ENCODE results near the gene HINT1.
A peak's percentile ranks its signal among the peaks of the same experiment; 100 is the strongest.
"Not testable (repeated sequence)": the region's sequence is repeated elsewhere in the genome, so short reads cannot be mapped to it uniquely, and the experiment has no call there.

The HINT1 gene

GRCh38 chr5:131165119-131165727 is at the start of gene HINT1:
TSS of gene HINT1 (minus strand) at chr5:131165256. CDS start at chr5:131165205, 51 bp downstream.
- DNase-seq (ENCODE audit: low read depth), result peak; percentile 80

DNA sequence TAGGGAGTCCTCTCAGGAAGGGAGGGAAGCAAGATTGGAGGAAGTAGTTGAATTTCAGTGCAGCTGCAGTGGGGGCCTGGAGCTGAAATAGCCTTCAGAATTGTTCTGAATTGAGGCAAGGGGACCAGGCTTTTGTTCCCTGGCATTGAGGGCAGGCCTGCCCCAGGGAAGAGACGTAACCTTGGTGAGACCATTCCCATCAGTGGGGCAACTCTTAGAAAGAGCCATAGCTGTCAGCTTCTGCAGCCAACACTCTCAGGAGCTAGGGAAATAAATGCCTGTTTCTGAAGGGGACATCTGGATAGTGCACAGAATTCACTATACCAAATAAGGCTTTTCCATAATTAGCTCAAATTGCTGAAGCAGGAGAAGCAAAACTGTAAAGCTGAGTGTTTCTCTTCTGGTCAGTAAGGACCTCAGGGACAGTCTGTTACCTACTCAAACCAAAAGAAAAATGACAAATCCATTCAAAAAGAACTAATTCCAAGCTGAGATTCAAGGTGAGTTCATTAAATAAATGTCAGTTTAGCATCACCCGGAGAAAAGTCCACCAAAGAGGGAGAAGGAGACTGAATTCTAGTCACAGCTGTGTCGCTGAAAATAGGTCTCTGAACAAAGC is 49.7 kb upstream of the HINT1 start:
- DNase-seq (ENCODE audit: low read depth), result no peak

DNA sequence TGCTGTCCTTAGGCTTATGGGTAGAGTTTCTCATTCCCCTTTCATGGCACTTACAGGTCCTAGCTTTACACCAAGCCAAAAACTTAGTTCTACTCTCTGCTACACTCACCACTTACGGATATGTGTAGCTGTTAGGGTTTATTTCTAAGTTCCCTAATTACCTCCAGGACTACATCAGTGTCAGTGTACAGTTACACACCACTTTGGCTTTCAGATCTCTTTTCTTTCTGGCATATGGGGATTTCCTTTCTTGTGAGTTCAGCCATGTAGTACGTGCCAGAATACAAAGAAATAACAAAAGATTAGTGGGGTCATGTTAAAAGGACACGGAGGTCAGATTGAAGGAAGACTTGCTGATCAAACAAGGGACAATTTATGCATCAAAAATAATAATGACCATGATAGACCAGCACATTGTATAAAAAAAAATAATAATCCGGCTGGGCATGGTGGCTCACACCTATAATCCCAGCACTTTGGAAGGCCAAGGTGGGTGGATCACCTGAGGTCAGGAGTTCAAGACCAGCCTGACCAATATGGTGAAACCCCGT is 47.5 kb upstream of the HINT1 start:
- DNase-seq (ENCODE audit: low read depth), result no peak

- no peak for DNase-seq (ENCODE audit: low read depth)
Observed at GRCh38 chr5:131211669-131212068, 46.6 kb upstream of the HINT1 start.

DNA sequence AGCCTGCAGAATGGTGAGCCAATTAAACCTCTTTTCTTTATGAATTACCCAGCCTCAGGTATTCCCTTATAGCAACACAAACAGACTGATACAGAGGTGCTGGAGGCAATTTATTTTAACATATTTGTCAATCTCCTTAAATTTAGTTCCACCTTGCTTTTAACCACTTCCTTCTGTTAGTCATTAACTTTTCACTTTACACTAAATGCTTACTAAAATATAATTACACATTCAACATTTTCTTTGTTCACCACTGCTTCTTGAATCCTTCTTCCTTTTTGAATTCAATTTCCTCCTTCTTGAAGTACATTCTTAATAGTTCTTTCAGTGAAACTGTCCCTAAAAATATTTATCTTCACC is 45.1 kb upstream of the HINT1 start:
- no peak for DNase-seq (ENCODE audit: low read depth)

DNA sequence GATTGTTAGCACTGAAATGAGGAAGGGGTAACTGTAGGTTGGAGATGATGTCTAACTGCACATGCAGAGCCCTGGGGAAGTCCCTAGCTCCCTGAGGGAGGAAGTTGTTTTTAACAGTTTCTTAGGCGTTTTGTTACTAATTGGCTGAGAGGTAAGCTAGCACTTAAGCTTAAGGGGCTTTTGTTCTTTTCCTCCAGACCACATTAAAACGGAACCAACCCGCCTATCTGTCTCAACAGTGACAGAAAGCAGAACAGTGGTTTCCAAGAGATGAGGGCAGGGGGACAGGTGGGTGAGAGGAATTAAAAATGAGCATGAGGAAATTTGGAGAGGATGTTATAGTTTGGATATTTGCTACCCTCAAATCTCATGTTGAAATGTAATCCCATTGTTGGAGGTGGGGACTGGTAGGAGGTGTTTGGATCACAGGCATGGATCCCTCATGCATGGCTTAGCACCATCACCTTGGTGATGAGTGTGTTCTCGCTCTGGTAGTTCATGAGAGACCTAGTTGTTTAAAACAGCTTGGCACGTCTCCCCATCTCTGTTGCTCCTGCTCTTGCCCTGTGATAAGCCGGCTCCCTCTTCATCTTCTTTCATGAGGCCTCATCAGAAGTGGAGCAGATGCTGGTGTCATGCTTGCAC is 44.6 kb upstream of the HINT1 start:
- DNase-seq (ENCODE audit: low read depth), result no peak

DNA sequence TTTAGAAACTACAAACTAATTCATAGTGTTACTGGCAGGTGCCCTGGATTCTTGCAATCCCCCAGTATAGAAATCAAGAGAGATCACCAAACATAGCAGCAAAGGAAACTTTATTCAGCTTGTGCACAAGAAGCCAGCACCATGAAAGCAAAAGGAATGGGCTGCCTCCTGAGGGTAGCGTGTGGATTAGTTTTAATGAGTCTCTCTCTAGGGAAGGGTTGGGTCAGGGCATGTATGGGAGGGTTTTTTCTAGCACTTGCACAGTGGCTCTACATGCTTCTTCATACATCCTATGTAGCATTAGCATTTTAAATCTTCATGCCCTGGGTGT is 44.1 kb upstream of the HINT1 start:
- DNase-seq (ENCODE audit: low read depth), result no peak

DNA sequence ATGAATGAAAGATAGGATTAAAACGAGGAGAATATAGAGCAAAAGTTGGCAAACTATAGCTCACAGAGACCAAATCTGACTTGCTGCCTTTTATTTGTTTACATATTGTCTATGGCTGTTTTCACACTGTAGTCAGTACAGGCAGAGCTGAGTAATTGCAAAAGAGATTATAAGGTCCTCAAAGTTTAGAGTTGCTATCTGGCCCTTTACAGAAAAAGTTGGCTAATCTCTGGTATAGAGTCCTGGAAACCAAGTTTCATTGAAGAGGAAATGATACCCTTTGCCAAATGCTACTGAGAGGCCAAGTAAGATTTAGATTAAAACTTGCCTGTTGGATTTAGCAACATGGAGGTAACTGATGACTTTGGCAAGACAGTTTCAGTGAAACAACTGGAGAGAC is 41.7 kb upstream of the HINT1 start:
- no peak for DNase-seq (ENCODE audit: low read depth)

DNA sequence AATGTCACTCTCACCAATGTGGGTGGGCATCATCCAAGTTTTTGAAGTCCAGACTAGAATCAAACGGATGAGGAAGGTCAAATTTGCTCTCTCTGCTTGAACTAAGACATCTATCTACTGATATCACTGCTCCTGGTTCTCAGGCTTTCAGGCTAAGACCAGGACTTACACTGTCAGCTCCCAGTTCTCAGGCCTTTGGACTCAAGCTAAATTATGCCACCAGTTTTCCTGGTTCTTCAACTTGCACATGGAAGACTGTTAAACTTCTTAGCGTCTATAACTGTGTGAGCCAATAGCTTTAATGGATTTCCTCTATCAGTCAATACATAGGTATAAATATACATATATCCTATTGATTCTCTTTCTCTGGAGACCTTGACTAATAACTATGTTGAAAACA is 41.0 kb upstream of the HINT1 start:
- no peak for DNase-seq (ENCODE audit: low read depth)

DNA sequence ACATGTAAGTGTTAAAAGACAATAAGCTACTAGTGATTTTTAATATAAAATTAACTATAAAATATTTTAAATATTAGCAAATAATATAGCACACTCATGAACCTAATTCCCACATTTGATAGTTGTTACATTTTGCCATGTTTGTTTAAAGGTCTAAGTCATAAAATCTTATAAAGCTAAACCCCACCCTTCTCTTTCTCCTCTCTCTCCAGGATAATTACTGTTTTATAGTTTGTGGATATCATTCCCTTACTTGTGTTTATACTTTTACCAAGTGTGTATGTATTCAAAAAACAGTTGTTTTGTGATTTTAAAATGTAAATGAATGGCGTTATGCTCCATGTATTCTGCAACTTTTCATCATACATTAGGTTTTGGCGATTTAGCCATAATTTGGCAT is 39.9 kb upstream of the HINT1 start:
- no peak for DNase-seq (ENCODE audit: low read depth)

- DNase-seq (ENCODE audit: low read depth), result no peak
Observed at GRCh38 chr5:131200560-131200959, 35.5 kb upstream of the HINT1 start.

- no peak for DNase-seq (ENCODE audit: low read depth)
Observed at GRCh38 chr5:131198625-131199024, 33.6 kb upstream of the HINT1 start.

- DNase-seq (ENCODE audit: low read depth), result no peak
Observed at GRCh38 chr5:131196331-131196730, 31.3 kb upstream of the HINT1 start.

GRCh38 chr5:131195696-131196095 is 30.6 kb upstream of the HINT1 start:
- no peak for DNase-seq (ENCODE audit: low read depth)

- no peak for DNase-seq (ENCODE audit: low read depth)
Observed at GRCh38 chr5:131194725-131195124, 29.7 kb upstream of the HINT1 start.

DNA sequence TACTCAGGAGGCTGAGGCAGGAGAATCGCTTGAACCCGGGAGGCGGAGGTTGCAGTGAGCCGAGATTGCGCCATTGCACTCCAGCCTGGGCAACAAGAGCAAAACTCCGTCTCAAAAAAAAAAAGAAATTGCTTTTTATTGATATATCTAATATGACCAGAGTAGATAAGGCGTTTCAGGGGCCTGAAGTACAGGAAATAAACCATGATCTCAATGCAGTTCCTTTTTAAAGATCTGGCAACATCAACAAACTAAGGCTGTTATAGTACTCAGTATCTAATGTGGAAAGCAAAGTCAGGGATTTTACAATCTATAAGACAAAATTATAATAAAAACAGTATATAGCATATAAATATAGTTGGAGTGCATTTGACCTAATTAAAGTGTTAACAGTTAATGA is 28.8 kb upstream of the HINT1 start:
- not testable (repeated sequence) for DNase-seq (ENCODE audit: low read depth)

GRCh38 chr5:131193106-131193505 is 28.1 kb upstream of the HINT1 start:
- DNase-seq (ENCODE audit: low read depth), result no peak

GRCh38 chr5:131186561-131187256 is 21.7 kb upstream of the HINT1 start:
- no peak for DNase-seq (ENCODE audit: low read depth)

DNA sequence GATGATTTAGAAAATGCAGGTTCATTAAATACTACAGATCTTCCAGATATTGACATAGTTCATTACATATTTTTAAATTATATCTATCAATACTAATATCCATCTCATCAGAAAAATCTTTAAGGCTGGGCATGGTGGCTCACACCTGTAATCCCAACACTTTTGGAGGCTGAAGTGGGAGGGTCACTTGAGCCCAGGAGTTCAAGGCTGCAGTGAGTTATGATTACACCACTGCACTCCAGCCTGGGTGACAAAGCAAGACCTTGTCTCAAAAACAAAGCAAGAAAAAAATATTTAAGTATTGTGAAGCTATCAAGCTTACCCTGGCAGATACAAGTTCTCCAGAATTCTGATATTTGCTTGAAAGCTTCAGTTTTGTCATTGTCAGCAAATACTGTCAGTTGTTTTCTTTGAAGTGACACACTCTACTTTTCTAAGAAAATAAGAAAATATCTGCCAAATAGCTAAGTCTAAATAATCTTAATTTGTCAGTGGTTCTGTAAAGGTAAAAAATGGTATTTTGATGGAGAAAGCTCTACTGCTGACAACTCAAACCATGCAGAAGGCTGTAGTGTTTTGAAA is 20.6 kb upstream of the HINT1 start:
- no peak for DNase-seq (ENCODE audit: low read depth)

- no peak for DNase-seq (ENCODE audit: low read depth)
Observed at GRCh38 chr5:131182839-131183238, 17.8 kb upstream of the HINT1 start.

DNA sequence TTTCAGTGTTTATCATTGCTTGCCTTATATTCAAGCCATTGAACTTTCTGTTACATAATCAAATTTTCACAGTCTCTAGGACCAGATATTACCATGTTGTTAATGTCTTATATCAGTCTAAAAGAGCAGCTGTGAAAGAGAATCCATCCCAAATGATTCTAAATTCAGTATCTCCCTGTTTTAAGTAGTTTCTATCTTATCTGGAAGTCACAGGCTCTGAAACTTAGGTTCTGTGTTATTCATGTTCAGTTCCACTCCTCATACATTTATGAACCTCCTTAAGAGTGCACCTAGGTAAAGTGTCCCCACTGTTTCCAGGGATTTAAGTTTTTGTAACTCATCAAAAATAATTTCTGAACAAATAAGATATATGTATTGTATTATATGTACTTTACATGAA is 15.4 kb upstream of the HINT1 start:
- no peak for DNase-seq (ENCODE audit: low read depth)

DNA sequence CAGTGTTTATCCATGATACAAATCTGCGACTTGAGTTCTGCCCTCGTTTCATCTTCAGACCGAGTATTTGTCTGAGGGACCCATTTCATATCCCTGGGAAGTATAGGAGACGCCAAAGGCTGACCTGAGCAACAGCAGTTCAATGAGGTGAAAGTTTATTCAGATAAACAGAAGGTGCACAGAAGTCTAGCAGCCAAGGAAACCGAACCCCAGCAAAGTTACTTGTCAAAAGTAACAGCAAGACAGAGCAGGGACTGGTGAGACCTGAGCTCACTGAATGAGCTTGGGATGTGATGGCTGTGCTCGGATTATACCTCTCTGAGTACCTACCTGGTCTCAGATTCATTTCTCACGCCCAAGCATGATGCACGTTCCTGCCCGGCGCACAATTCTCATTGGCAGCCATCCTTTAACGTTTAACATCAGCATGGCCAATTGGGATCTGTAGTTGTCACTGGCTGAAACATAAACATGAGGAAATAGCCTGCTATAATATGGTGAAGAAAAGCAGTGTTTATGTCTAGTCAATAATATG is 6.3 kb upstream of the HINT1 start:
- DNase-seq (ENCODE audit: low read depth), result no peak

Measured in stimulated activated CD8-positive, alpha-beta memory T cell treated with anti-CD3 and anti-CD28 coated beads, Interleukin-7, amount 100 ng/mL, for 24 hours (primary cell).